DOHH2 (cell line): ENCODE measurements around the gene UBL4A.

Source experiments
- CTCF ChIP-seq: fragments of 200-600 bp; sonication (generic); IDR thresholded peaks from one replicate; pipeline ENCODE4 v1.5.1; 2014; ENCODE audit warnings: antibody characterized with exemption, mild to moderate bottlenecking, low read depth, low read length; ENCODE audit not compliant: poor library complexity, severe bottlenecking
- EZH2phosphoT487 ChIP-seq: fragments of 200-600 bp; sonication (generic); IDR thresholded peaks from 2 replicates; pipeline ENCODE4 v1.6.1; 2017; ENCODE audit warnings: borderline replicate concordance, mild to moderate bottlenecking, antibody characterized with exemption, low read length, moderate library complexity, mixed read lengths

GRCh38 chrX:154434394-154435168 is 51.8 kb downstream of the UBL4A start:
- no peak for TF ChIP-seq CTCF
- no peak for TF ChIP-seq EZH2phosphoT487
